OCI-LY3 (cell line): ENCODE results near the gene TBC1D8.
A peak's percentile ranks its signal among the peaks of the same experiment; 100 is the strongest.

Source experiments
- H2AFZ ChIP-seq: fragments of 200-600, 300-600 bp; shearing (Covaris generic); 2 replicates; pipeline ENCODE4 v1.6.0; 2014; ENCODE audit warnings: antibody characterized with exemption, low read depth, low read length
- H3K27ac ChIP-seq: fragments of 200-600, 300-600 bp; sonication (generic); 2 replicates; pipeline ENCODE4 v1.5.1; 2014; ENCODE audit warnings: mild to moderate bottlenecking, low read length, moderate library complexity, mixed read lengths
- H3K27me3 ChIP-seq: fragments of 200-600, 300-600 bp; sonication (generic); 2 replicates; pipeline ENCODE4 v1.6.1; 2014; ENCODE audit warnings: low read depth, low read length, mixed read lengths
- H3K36me3 ChIP-seq: fragments of 200-600, 300-600 bp; sonication (generic); replicated peaks from 2 replicates; pipeline ENCODE3; 2014; ENCODE audit warnings: low read depth, low read length, mixed read lengths
- H3K4me1 ChIP-seq: fragments of 300-600, 200-600 bp; sonication (generic); 2 replicates; pipeline ENCODE4 v1.6.1; 2014; ENCODE audit warnings: low read length, mixed read lengths
- H3K4me2 ChIP-seq: fragments of 200-600, 300-600 bp; sonication (generic); 2 replicates; pipeline ENCODE4 v1.6.1; 2014; ENCODE audit warnings: low read length, mixed read lengths
- H3K4me3 ChIP-seq: fragments of 300-600, 200-600 bp; sonication (generic); 2 replicates; pipeline ENCODE4 v1.5.1; 2014; ENCODE audit warnings: antibody characterized with exemption, mild to moderate bottlenecking, low read length, moderate library complexity
- H3K79me2 ChIP-seq: fragments of 300-600, 200-600 bp; shearing (Covaris generic); 2 replicates; pipeline ENCODE4 v1.6.1; 2014; ENCODE audit warnings: mild to moderate bottlenecking, low read length, mixed read lengths
- H3K9ac ChIP-seq: fragments of 300-600, 200-600 bp; shearing (Covaris generic); 2 replicates; pipeline ENCODE4 v1.6.0; 2014; ENCODE audit warnings: mild to moderate bottlenecking, low read length, moderate library complexity
- H3K9me3 ChIP-seq: fragments of 200-600, 300-600 bp; shearing (Covaris generic); 2 replicates; pipeline ENCODE4 v1.6.1; 2014; ENCODE audit warnings: low read length, mixed read lengths; ENCODE audit not compliant: insufficient read depth
- H4K20me1 ChIP-seq: fragments of 200-600, 300-600 bp; sonication (generic); 2 replicates; pipeline ENCODE4 v1.6.1; 2016; ENCODE audit warnings: low read length, mixed read lengths; ENCODE audit not compliant: insufficient read depth
- EZH2phosphoT487 ChIP-seq: fragments of 200-600 bp; shearing (Covaris generic); IDR thresholded peaks from 2 replicates; pipeline ENCODE4 v1.6.1; 2018; ENCODE audit warnings: antibody characterized with exemption, mixed run types, low read depth
- TF ChIP-seq, protein P1 (sequence below): fragments of 200-600, 300-600 bp; sonication (generic); IDR thresholded peaks from 2 replicates; pipeline ENCODE4 v1.5.1; 2014; ENCODE audit warnings: antibody characterized with exemption, low read length, low read depth

Gene TBC1D8

GRCh38 chr2:101089942-101090799 lies 61.0 kb downstream of the TBC1D8 start:
- peaks cover 4% of the 10 kb centered on the region; the same call in 1 of the 2 replicates for H3K9me3 ChIP-seq
- peak overlapping the region; percentile 82 for H3K4me2 ChIP-seq
- H3K27me3 ChIP-seq, result peaks cover 18% of the 10 kb centered on the region
- H3K9ac ChIP-seq, result peak overlapping the region; percentile 4; the same call in 1 of the 2 replicates
- H3K4me3 ChIP-seq, result peak overlapping the region; percentile 54
- no peak for TF ChIP-seq EZH2phosphoT487
- TF ChIP-seq, protein P1, sequence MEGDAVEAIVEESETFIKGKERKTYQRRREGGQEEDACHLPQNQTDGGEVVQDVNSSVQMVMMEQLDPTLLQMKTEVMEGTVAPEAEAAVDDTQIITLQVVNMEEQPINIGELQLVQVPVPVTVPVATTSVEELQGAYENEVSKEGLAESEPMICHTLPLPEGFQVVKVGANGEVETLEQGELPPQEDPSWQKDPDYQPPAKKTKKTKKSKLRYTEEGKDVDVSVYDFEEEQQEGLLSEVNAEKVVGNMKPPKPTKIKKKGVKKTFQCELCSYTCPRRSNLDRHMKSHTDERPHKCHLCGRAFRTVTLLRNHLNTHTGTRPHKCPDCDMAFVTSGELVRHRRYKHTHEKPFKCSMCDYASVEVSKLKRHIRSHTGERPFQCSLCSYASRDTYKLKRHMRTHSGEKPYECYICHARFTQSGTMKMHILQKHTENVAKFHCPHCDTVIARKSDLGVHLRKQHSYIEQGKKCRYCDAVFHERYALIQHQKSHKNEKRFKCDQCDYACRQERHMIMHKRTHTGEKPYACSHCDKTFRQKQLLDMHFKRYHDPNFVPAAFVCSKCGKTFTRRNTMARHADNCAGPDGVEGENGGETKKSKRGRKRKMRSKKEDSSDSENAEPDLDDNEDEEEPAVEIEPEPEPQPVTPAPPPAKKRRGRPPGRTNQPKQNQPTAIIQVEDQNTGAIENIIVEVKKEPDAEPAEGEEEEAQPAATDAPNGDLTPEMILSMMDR, result no peak
- H2AFZ ChIP-seq, result no peak overlapping the region
- H3K4me1 ChIP-seq, result peaks cover 44% of the 10 kb centered on the region
- no peaks in the 10 kb centered on the region for H4K20me1 ChIP-seq
- H3K27ac ChIP-seq, result peak overlapping the region; percentile 29; the same call in 1 of the 2 replicates
- no peaks in the 10 kb centered on the region for H3K36me3 ChIP-seq
- H3K79me2 ChIP-seq, result no peaks in the 10 kb centered on the region

DNA sequence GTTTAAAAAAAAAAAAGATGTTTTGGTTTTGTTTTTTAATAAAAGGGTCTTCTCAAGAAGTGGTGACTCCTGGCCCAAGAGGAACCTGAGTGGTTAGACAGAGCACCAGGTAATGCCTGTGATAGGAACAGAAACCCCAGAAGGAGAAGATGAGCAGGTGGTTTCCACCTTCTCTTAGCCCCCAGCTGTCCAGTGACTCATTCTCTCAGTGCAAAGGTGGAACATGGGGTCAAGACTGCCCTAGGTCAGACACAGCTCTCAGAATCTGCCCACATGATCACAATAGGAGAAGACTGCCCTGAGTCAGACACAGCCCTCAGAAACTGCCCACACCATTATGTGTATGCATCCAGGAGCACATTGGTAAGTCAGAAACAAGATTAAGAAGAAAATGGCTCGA lies 61.8 kb downstream of the TBC1D8 start:
- peak overlapping the region; percentile 54 for H3K4me3 ChIP-seq
- no peaks in the 10 kb centered on the region for H4K20me1 ChIP-seq
- no peak overlapping the region for H2AFZ ChIP-seq
- H3K9ac ChIP-seq, result 0 out of 2 replicates have a peak overlapping the region, but pooled peaks have one; percentile 4
- H3K36me3 ChIP-seq, result no peaks in the 10 kb centered on the region
- H3K27me3 ChIP-seq, result peaks cover 19% of the 10 kb centered on the region
- H3K79me2 ChIP-seq, result no peaks in the 10 kb centered on the region
- H3K9me3 ChIP-seq, result peaks cover 4% of the 10 kb centered on the region; the same call in 1 of the 2 replicates
- H3K27ac ChIP-seq, result peak overlapping the region; percentile 29; the same call in 1 of the 2 replicates
- H3K4me2 ChIP-seq, result peak overlapping the region; percentile 82
- TF ChIP-seq, protein P1, result no peak
- TF ChIP-seq EZH2phosphoT487, result no peak
- H3K4me1 ChIP-seq, result peaks cover 44% of the 10 kb centered on the region

DNA sequence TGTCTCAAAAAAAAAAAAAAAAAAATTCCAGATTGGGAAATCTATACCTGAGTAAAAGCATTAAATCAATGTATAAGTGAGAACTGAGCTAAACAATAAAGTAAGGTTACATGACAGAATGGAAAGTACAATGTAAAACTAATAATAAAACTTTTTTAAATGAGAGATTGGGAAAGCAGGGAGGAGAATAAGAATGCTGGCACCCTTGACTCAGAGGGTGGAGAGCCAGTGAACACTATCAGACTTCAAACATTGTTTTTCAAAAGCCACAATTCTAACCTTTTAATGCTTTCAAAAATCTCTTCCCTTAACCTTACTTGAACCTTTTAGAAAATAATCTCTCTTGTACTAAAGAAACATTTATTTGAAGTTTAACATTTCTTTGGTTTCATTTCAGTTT lies 63.5 kb downstream of the TBC1D8 start:
- H3K4me1 ChIP-seq, result peaks cover 44% of the 10 kb centered on the region
- no peaks in the 10 kb centered on the region for H3K36me3 ChIP-seq
- H3K9ac ChIP-seq, result no peak overlapping the region
- no peak overlapping the region for H2AFZ ChIP-seq
- H3K79me2 ChIP-seq, result no peaks in the 10 kb centered on the region
- H3K9me3 ChIP-seq, result peaks cover 4% of the 10 kb centered on the region; the same call in 1 of the 2 replicates
- H3K4me2 ChIP-seq, result no peak overlapping the region
- H3K27ac ChIP-seq, result no peak overlapping the region
- H3K27me3 ChIP-seq, result peaks cover 13% of the 10 kb centered on the region
- no peak overlapping the region for H3K4me3 ChIP-seq
- TF ChIP-seq, protein P1, result no peak
- TF ChIP-seq EZH2phosphoT487, result no peak
- no peaks in the 10 kb centered on the region for H4K20me1 ChIP-seq

DNA sequence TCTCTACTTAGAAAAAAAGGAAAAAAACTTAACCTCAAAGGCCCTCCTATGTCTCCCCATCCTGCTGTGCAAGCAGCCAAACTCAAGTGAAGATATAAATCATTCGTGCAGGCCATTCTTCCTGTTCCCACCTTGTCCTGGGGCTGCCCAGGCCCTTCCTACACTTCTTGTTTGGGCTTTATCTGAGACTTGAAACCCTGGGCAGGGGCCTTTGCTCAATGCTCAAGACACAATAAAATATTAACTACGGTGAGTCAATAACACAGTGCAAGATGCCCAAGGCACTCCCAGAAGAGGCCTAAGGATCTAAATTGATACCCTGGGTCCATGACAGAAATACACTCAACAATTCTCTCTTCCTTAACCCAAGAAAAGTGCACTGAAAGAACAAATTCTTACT lies 67.6 kb downstream of the TBC1D8 start:
- Histone ChIP-seq H4K20me1 (no peaks in the 10 kb centered on the region), H3K27ac (no peak overlapping the region), H3K4me2 (no peak overlapping the region), H3K4me3 (no peak overlapping the region), H3K79me2 (no peaks in the 10 kb centered on the region), H3K36me3 (no peaks in the 10 kb centered on the region), H3K4me1 (peaks cover 22% of the 10 kb centered on the region), H2AFZ (no peak overlapping the region), H3K9ac (no peak overlapping the region), H3K27me3 (peaks cover 13% of the 10 kb centered on the region), H3K9me3 (peaks cover 4% of the 10 kb centered on the region; the same call in 1 of the 2 replicates)
- TF ChIP-seq EZH2phosphoT487, result no peak
- TF ChIP-seq, protein P1, result no peak
